IMR-90 (cell line): ENCODE measurements around the gene AFG1L. TPM values are rescaled to one million over a fixed set of nuclear protein-coding genes. Genes with fewer than 3 reads are reported as not detected.

Source experiments
- ATAC-seq: fragments of 200-7000 bp; cut with Tn5 transposase; 2 replicates; pipeline ENCODE4 v1.9.1; 2020; ENCODE audit warnings: low read depth, mild to moderate bottlenecking, moderate library complexity
- BruUV-seq: library from RNA; stranded (reverse); fragments of 400-500 nt; replicated peaks from 2 replicates; lab custom pipeline; 2021; lab: Mats Ljungman, UMichigan
- CTCF ChIA-PET: fragments of 300-600 bp; formaldehyde crosslinking; extraction: SDS; loops from one replicate; lab custom pipeline; 2021; ENCODE audit warnings: antibody characterized with exemption; lab: Yijun Ruan, JAX
- POLR2A ChIA-PET: fragments of 300-600 bp; sonication (Branson Sonifier 250); formaldehyde crosslinking; loops from one replicate; lab custom pipeline; 2022; ENCODE audit warnings: antibody characterized with exemption; ENCODE audit not compliant: unreplicated experiment; lab: Charles Lee
- DNase-seq: peaks from one replicate; pipeline ENCODE4 v3.0.0; 2013
- H2AFZ ChIP-seq: replicated peaks from 2 replicates; pipeline ENCODE3; 2013; ENCODE audit warnings: low read length, mild to moderate bottlenecking; ENCODE audit not compliant: poor library complexity
- H2AK5ac ChIP-seq: 2 replicates; pipeline ENCODE4 v1.6.1; 2013; ENCODE audit warnings: low read depth, low read length, inconsistent platforms
- H2AK9ac ChIP-seq: replicated peaks from 2 replicates; pipeline ENCODE3; 2013; ENCODE audit warnings: mild to moderate bottlenecking, low read depth, low read length, moderate library complexity; ENCODE audit not compliant: poor library complexity
- H2BK120ac ChIP-seq: 2 replicates; pipeline ENCODE4 v1.6.1; 2013; ENCODE audit warnings: low read depth, low read length, inconsistent platforms
- H2BK15ac ChIP-seq: 3 replicates; pipeline ENCODE4 v1.6.1; 2013; ENCODE audit warnings: low read depth, low read length, inconsistent platforms
- H2BK20ac ChIP-seq: 2 replicates; pipeline ENCODE4 v1.6.1; 2013; ENCODE audit warnings: low read depth, mild to moderate bottlenecking, inconsistent platforms, low read length, moderate library complexity
- H2BK5ac ChIP-seq: 2 replicates; pipeline ENCODE4 v1.6.1; 2013; ENCODE audit warnings: mild to moderate bottlenecking, low read depth, low read length, inconsistent platforms; ENCODE audit not compliant: poor library complexity, severe bottlenecking
- H3K14ac ChIP-seq: replicated peaks from 2 replicates; pipeline ENCODE4 v1.6.1; 2013; ENCODE audit warnings: low read depth, low read length, inconsistent platforms
- H3K18ac ChIP-seq: 2 replicates; pipeline ENCODE4 v1.6.1; 2013; ENCODE audit warnings: low read depth, low read length, control low read depth
- H3K23ac ChIP-seq: 2 replicates; pipeline ENCODE4 v1.6.1; 2013; ENCODE audit warnings: low read depth, low read length, inconsistent platforms
- H3K27ac ChIP-seq: 2 replicates; pipeline ENCODE4 v1.5.1; 2013; ENCODE audit warnings: mild to moderate bottlenecking, control low read depth, low read length; ENCODE audit not compliant: insufficient read depth
- H3K27me3 ChIP-seq: 2 replicates; pipeline ENCODE4 v1.6.1; 2013; ENCODE audit warnings: low read length; ENCODE audit not compliant: control insufficient read depth, insufficient read depth
- H3K36me3 ChIP-seq: 2 replicates; pipeline ENCODE4 v1.6.1; 2013; ENCODE audit warnings: low read length, mixed read lengths; ENCODE audit not compliant: control insufficient read depth, insufficient read depth
- H3K4ac ChIP-seq: 2 replicates; pipeline ENCODE4 v1.6.1; 2013; ENCODE audit warnings: low read depth, low read length, inconsistent platforms
- H3K4me1 ChIP-seq: 2 replicates; pipeline ENCODE4 v1.6.1; 2013; ENCODE audit warnings: low read length, mixed read lengths; ENCODE audit not compliant: control insufficient read depth, insufficient read depth
- H3K4me2 ChIP-seq: 2 replicates; pipeline ENCODE4 v1.6.1; 2013; ENCODE audit warnings: low read depth, mild to moderate bottlenecking, control low read depth, low read length, moderate library complexity
- H3K4me3 ChIP-seq: 2 replicates; pipeline ENCODE4 v1.5.1; 2013; ENCODE audit warnings: low read depth, mild to moderate bottlenecking, control low read depth, low read length, moderate library complexity; ENCODE audit not compliant: insufficient read depth
- H3K56ac ChIP-seq: 2 replicates; pipeline ENCODE4 v1.6.1; 2013; ENCODE audit warnings: low read length, inconsistent platforms; ENCODE audit not compliant: insufficient read depth; ENCODE audit errors: extremely low read depth
- H3K79me1 ChIP-seq, 2 experiments: 2 replicates each; pipeline ENCODE4 v1.6.1; 2013; ENCODE audit warnings: low read length in 2 of 2, inconsistent platforms in 1 of 2, low read depth in 1 of 2
- H3K9ac ChIP-seq: 2 replicates; pipeline ENCODE4 v1.6.1; 2013; ENCODE audit warnings: low read depth, low read length, control low read depth
- H3K9me1 ChIP-seq: 2 replicates; pipeline ENCODE4 v1.6.1; 2013; ENCODE audit warnings: low read length, inconsistent platforms; ENCODE audit not compliant: insufficient read depth
- H3K9me3 ChIP-seq: 2 replicates; pipeline ENCODE4 v1.6.1; 2013; ENCODE audit warnings: low read length; ENCODE audit not compliant: control insufficient read depth, insufficient read depth
- H4K20me1 ChIP-seq: 2 replicates; pipeline ENCODE4 v1.6.1; 2013; ENCODE audit warnings: low read length, inconsistent platforms; ENCODE audit not compliant: insufficient read depth
- H4K5ac ChIP-seq: 2 replicates; pipeline ENCODE4 v1.6.1; 2013; ENCODE audit warnings: mild to moderate bottlenecking, low read depth, low read length, control low read depth
- H4K8ac ChIP-seq, 2 experiments: 2 replicates each; pipeline ENCODE4 v1.6.1; 2013; ENCODE audit warnings: low read depth in 2 of 2, low read length in 2 of 2, control low read depth in 1 of 2, inconsistent platforms in 1 of 2
- H4K91ac ChIP-seq: 2 replicates; pipeline ENCODE4 v1.6.1; 2013; ENCODE audit warnings: low read depth, low read length, inconsistent platforms; ENCODE audit not compliant: insufficient read depth
- BHLHE40 ChIP-seq: fragments of 150-350 bp; IDR thresholded peaks from 2 replicates; pipeline ENCODE4 v1.6.1; 2016; ENCODE audit warnings: mild to moderate bottlenecking, low read depth, low read length
- CEBPB ChIP-seq: IDR thresholded peaks from 2 replicates; pipeline ENCODE4 v1.6.1; 2012; ENCODE audit warnings: low read depth, low read length, improper control_type of control experiment
- CHD1 ChIP-seq: IDR thresholded peaks from 2 replicates; pipeline ENCODE4 v1.6.1; 2012; ENCODE audit warnings: low read depth, low read length, improper control_type of control experiment
- CTCF ChIP-seq: conservative IDR thresholded peaks from 2 replicates; pipeline ENCODE4 v1.5.1; 2012; ENCODE audit warnings: mild to moderate bottlenecking, low read depth, low read length, improper control_type of control experiment
- ELK1 ChIP-seq: fragments of 150-350 bp; IDR thresholded peaks from 2 replicates; pipeline ENCODE4 v1.6.1; 2016; ENCODE audit warnings: low read depth, mild to moderate bottlenecking, low read length, moderate library complexity, borderline replicate concordance
- FOS ChIP-seq: fragments of 150-350 bp; IDR thresholded peaks from 2 replicates; pipeline ENCODE4 v1.6.1; 2016; ENCODE audit warnings: low read depth, low read length
- MAFK ChIP-seq: IDR thresholded peaks from 2 replicates; pipeline ENCODE4 v1.6.1; 2012; ENCODE audit warnings: low read depth, low read length, improper control_type of control experiment
- MAZ ChIP-seq: IDR thresholded peaks from 2 replicates; pipeline ENCODE4 v1.6.1; 2012; ENCODE audit warnings: low read depth, mild to moderate bottlenecking, low read length, improper control_type of control experiment, moderate library complexity, borderline replicate concordance
- MXI1 ChIP-seq: IDR thresholded peaks from 2 replicates; pipeline ENCODE4 v1.6.1; 2012; ENCODE audit warnings: low read depth, mild to moderate bottlenecking, low read length, moderate library complexity, borderline replicate concordance
- NFE2L2 ChIP-seq: fragments of 150-350 bp; IDR thresholded peaks from 2 replicates; pipeline ENCODE4 v1.6.1; 2016; ENCODE audit warnings: low read depth, mild to moderate bottlenecking, low read length
- POLR2A ChIP-seq: IDR thresholded peaks from 2 replicates; pipeline ENCODE4 v1.6.1; 2012; ENCODE audit warnings: mild to moderate bottlenecking, low read depth, low read length
- RAD21 ChIP-seq: IDR thresholded peaks from 2 replicates; pipeline ENCODE4 v1.6.1; 2012; ENCODE audit warnings: low read length, improper control_type of control experiment
- RCOR1 ChIP-seq: IDR thresholded peaks from 2 replicates; pipeline ENCODE4 v1.6.1; 2012; ENCODE audit warnings: mild to moderate bottlenecking, low read length, improper control_type of control experiment; ENCODE audit not compliant: insufficient replicate concordance
- RFX5 ChIP-seq: IDR thresholded peaks from 2 replicates; pipeline ENCODE4 v1.8.0; 2012; ENCODE audit warnings: low read depth, mild to moderate bottlenecking, low read length, moderate library complexity
- SMC3 ChIP-seq: fragments of 150-350 bp; IDR thresholded peaks from 2 replicates; pipeline ENCODE4 v1.6.1; 2016; ENCODE audit warnings: low read depth, mild to moderate bottlenecking, antibody characterized with exemption, low read length, moderate library complexity
- USF2 ChIP-seq: fragments of 150-350 bp; IDR thresholded peaks from 2 replicates; pipeline ENCODE4 v1.6.1; 2017; ENCODE audit warnings: mild to moderate bottlenecking, antibody characterized with exemption, low read length, low read depth
- WGBS, 2 experiments: methylation state at CpG; one replicate each; pipeline versions ENCODE4 v1.1.5 to v1.1.7; 2013; ENCODE audit warnings: missing lambda C conversion rate in 2 of 2; ENCODE audit not compliant: insufficient read length in 1 of 2; ENCODE audit errors: extremely low coverage in 2 of 2; 5-methylcytosine and 5-hydroxymethylcytosine counted together
- dilution Hi-C: fragments of 300-500 bp; cut with HindIII; formaldehyde crosslinking; loops from one replicate; pipeline ENCODE4 v1.14.3; 2018; ENCODE audit warnings: low sequenced_read_pairs; ENCODE audit not compliant: unreplicated experiment
- in situ Hi-C: fragments of 300-500 bp; cut with MboI; formaldehyde crosslinking; loops from 3 replicates; pipeline ENCODE4 v1.14.3; 2019; ENCODE audit warnings: low sequenced_read_pairs, inconsistent platforms, mixed read lengths
- intact Hi-C: fragments of 100-400 bp; cut with micrococcal nuclease; formaldehyde crosslinking; loops from 2 replicates; pipeline ENCODE4 v1.10.0; 2022
- polyA plus RNA-seq, 3 experiments: library from polyadenylated mRNA; depleted of rRNA; stranded (reverse); fragments of >200 nt; gene quantifications; 2 replicates each; pipeline ENCODE4 v1.2.3, GENCODE V29; 2012; ENCODE audit warnings: low replicate concordance in 1 of 3
- total RNA-seq: library from RNA; depleted of rRNA; stranded (reverse); fragments of >200 nt; gene quantifications from 2 replicates; pipeline ENCODE4 v1.2.3, GENCODE V29; 2012

AFG1L gene
- total and polyA plus RNA-seq, 2 of the 4 experiments (the other 2 are of a cell fraction), result 1.0 to 2.0 TPM

- H2BK20ac ChIP-seq, result no peak overlapping the region
- BruUV-seq, result no TSS peak
These were observed 42.9 kb downstream of the AFG1L start for GRCh38 chr6:108337721-108338120.

More at GRCh38 chr6:108337721-108338120, 42.9 kb downstream of the AFG1L start:
- Histone ChIP-seq H4K91ac (no peak overlapping the region), H4K5ac (no peak overlapping the region), H3K9me3 (no peaks in the 10 kb centered on the region), H3K79me1 (no peaks in the 10 kb centered on the region), H3K27me3 (no peaks in the 10 kb centered on the region), H2AFZ (no peak overlapping the region), H3K9me1 (no peaks in the 10 kb centered on the region), H2BK15ac (no peak overlapping the region), H3K4me2 (no peak overlapping the region), H3K56ac (no peak overlapping the region), H3K36me3 (no peaks in the 10 kb centered on the region), H3K18ac (no peak overlapping the region), H3K14ac (no peak overlapping the region), H2AK9ac (no peak overlapping the region), H3K4ac (no peak overlapping the region), H2BK120ac (no peak overlapping the region), H3K9ac (no peak overlapping the region), H4K20me1 (no peaks in the 10 kb centered on the region), H4K8ac (no peak overlapping the region), H3K4me1 (no peaks in the 10 kb centered on the region), H3K4me3 (no peak overlapping the region), H3K27ac (no peak overlapping the region), H3K23ac (no peak overlapping the region), H2AK5ac (no peak overlapping the region), H2BK5ac (no peak overlapping the region)
- POLR2A ChIA-PET, result no interaction called here
- ATAC-seq (peak; percentile 17; the same call in 1 of the 2 replicates), DNase-seq (no peak)
- no CpG with 5 or more reads among the region's 3 CpGs for WGBS, 2 experiments
- in situ Hi-C loops, result no loop called here
- dilution Hi-C loops, result no loop called here
- CTCF ChIA-PET, result interaction anchor here (1.1 kb wide), 1 partner anchor 14 kb away, joined by 3 read pairs; no protein-coding TSS in a partner anchor
- TF ChIP-seq RAD21 (no peak), CEBPB (no peak), CHD1 (no peak), FOS (no peak), RFX5 (no peak), CTCF (no peak), RCOR1 (no peak), MAFK (no peak), MAZ (no peak), POLR2A (no peak), BHLHE40 (no peak), NFE2L2 (no peak), SMC3 (no peak), USF2 (no peak), ELK1 (no peak), MXI1 (no peak)
- intact Hi-C loops, result no loop called here
